HG02642 (cell line): ENCODE measurements around the gene RPS6KA2.

ENCODE experiments used
- ATAC-seq: cut with Tn5 transposase; IDR thresholded peaks from one replicate; pipeline ENCODE4 v1.9.1; 2021; ENCODE audit warnings: mild to moderate bottlenecking; ENCODE audit not compliant: unreplicated experiment, poor library complexity

RPS6KA2 gene

DNA sequence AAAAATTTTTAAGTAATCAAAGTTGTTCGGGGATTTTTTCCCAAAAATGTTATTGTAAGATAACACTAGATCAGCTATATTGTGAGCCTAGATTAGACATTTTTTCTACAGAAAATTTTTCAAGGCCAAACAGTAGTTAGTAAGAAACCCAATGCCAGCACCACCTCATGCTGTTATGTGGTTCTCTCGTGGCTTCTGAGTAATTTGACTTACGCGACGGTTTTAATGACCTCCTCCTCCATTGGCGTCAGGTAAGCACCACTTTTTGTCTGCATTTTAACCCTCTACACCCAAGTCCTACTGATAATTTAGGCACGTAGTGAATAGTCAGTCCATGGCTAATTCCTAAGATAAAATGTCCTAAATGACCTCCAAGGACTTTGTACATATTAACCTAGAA lies 9.7 kb downstream of the RPS6KA2 start:
- no peak for ATAC-seq

DNA sequence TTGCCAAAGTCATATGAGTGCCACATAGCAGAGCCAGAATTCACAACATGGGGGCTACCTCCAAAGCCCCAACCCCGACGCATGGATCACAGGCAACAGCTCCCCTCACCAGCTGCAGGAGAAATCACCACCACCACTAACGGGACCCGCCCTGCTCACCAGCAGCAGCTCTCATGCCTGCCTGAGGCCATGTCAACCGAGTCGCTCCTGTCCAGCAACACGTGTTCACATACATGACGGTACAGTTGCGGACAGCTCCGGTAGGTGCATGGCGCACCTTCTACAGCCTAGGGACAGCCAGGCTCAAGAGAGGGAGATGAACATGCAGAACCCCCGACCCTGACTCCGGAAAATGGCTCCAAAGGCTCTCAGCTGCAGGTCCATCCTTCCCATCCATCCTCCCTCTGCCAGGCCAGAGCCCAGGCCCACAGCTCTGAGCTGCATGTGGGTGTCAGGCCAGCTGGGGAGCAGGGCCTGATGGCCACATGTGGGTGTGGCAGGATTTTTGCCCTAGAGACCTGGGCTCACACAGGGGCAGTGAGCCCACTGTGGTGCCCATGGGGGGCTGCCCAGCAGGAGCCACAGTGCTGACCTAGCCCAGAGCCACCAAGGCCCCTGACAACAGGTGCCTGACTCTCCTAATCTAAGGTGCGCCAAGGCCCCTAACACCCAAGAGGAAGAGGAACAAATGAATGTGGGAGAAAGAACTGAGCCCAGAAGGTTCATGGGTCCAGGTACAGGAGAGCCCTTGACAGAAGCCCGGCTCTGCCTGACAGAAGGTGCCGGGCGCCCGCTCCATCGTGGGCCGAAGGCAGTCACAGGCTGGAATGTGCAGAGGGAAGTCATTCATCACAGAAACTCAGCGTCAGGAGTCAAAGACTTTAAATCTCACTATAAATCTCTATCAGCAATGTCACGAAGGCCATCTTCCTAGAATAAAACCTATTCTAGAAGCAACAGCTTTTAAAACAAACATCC lies 10.5 kb downstream of the RPS6KA2 start:
- ATAC-seq = no peak

- no peak for ATAC-seq
Observed at GRCh38 chr6:166615059-166615770, 11.8 kb downstream of the RPS6KA2 start.

DNA sequence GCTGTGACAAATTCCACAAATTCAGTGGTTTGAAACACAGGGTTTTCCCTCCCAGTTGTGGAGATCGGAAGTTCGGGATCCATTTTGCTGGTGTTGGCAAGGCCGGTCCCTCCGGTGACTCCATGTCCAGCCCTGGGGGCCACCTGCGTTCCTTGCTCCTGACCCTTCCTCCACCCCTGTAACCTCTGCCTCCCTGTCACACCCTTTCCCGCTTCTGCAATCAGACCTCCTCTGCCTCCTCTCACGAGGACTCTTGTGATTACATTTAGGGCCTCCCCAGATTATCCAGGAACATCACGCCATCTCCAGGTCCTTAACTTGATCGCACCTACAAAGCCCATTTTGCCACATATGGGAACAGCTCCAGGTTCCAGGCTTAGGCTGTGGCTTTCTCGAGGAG lies 12.5 kb downstream of the RPS6KA2 start:
- no peak for ATAC-seq

DNA sequence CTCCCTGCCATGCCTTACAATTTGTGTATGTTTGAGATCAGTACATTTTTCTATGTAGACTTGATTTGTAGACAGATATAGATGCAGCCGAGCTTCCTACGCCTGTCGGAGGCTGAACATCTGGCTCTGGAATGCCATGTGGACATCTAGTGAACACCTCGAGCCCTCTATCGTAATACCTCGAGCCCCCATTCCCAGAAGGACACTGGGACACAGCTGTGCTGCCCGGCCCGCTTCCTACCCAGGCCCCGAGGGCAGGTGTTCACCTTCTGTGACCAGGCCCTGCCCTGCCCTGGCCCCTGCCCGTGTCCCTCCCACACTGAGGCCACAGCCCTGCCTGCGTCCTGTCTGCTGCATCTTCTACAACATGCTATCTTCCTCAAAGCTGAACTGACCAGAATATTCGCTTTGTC lies 12.9 kb downstream of the RPS6KA2 start:
- ATAC-seq = no peak

DNA sequence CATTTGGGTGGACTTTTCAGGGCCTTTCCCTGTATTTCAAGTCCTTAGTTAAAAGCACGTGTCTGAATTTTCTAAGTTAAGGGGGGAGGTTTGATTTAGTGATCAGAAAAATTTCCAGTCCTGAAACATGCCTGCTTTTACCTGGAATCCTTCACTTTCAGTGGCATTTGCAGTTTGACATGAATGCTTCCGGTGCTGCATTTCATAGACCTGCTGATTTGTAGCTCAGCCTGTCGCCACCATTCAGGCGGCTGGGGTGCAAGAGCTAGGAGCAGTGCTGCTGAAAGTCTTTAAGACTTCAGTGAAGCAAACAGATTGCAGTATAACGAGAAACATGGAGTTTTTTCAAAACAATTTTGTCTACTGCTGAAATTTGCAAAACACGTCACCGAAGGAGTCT lies 14.0 kb downstream of the RPS6KA2 start:
- ATAC-seq = no peak

DNA sequence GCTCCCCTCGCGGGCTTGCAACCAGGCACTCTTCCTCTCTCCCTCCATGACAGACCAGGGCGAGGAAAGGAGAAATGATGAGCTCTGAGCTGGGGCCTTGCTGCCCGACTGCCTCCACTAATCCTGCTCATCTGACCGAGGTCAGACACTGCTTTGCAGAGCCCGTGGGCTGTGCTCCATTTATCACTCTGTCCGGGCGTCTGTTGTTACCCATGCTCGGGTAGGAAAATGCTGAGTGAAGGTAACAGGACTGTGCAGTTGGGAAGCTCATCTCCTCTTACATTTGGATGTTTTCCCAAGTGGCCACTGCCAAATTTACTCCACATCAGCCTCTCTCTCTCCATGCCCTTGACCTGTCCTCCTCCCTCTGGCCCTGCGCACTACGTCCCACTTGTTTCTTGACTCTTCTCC lies 14.6 kb downstream of the RPS6KA2 start:
- ATAC-seq = no peak

- ATAC-seq = no peak
Observed at GRCh38 chr6:166611631-166612030, 15.4 kb downstream of the RPS6KA2 start.

GRCh38 chr6:166610069-166610468 lies 17.0 kb downstream of the RPS6KA2 start:
- ATAC-seq = no peak

DNA sequence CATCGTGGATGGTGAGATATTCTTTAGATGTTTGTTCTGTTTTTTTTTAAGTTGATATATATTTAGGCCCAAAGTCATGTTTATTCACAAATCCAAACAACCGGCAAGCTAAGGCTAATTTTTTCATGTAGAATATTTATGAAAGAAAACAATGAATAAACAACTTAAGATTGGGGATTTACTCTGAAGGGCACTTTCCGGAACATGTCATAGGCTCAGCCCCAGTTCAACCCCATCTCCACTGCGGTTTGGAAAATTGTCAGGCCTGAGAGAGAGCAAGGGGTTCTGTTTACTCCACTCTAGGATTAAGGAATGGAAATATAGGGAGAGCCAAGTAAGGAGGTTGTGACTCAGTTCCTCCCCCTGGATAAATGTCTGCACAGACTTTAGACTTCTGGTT lies 18.3 kb downstream of the RPS6KA2 start:
- no peak for ATAC-seq

DNA sequence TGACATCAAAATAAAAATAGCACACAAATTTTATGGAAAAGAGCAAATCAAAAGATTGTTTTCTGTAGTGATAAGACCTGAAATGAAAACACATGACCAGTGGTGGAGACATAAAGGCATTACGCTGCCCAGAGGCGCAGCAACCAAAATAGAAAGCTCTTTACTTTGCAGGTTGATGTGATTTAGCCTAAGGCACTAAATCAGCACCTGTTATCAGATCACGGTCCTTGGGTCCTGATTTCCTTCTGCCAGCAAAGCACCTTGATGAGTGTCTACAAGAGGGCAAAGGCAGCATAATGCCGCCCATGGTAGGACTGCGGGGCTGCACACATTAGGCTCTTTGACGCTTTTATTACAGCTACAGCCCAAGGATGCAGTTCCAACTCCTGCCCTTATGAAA lies 21.3 kb downstream of the RPS6KA2 start:
- no peak for ATAC-seq

- no peak for ATAC-seq
Observed at GRCh38 chr6:166604911-166605310, 22.1 kb downstream of the RPS6KA2 start.

- ATAC-seq = no peak
Observed at GRCh38 chr6:166604328-166604727, 22.7 kb downstream of the RPS6KA2 start.

GRCh38 chr6:166603043-166603690 lies 23.9 kb downstream of the RPS6KA2 start:
- ATAC-seq = no peak

GRCh38 chr6:166601956-166602355 lies 25.1 kb downstream of the RPS6KA2 start:
- ATAC-seq = no peak

DNA sequence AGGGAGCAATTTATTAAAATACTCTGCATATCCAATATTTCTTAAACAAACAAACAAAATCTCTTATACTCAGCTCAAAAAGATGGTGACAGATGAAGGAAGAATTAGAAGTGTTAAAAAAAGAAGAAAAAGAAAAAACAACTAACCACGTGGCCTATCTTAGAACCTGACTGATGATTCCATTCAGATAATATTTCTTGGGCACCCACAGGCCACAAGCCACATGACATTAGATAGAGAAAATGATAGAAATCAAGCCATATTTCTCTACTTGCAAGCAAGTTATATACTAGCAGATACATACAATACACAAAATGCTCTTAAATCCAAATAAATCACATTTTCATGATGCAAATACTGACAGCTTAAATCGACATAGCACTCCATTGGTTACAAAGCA lies 26.1 kb downstream of the RPS6KA2 start:
- ATAC-seq = no peak

GRCh38 chr6:166599205-166599604 lies 27.8 kb downstream of the RPS6KA2 start:
- ATAC-seq = no peak

GRCh38 chr6:166598441-166599138 lies 28.5 kb downstream of the RPS6KA2 start:
- no peak for ATAC-seq

DNA sequence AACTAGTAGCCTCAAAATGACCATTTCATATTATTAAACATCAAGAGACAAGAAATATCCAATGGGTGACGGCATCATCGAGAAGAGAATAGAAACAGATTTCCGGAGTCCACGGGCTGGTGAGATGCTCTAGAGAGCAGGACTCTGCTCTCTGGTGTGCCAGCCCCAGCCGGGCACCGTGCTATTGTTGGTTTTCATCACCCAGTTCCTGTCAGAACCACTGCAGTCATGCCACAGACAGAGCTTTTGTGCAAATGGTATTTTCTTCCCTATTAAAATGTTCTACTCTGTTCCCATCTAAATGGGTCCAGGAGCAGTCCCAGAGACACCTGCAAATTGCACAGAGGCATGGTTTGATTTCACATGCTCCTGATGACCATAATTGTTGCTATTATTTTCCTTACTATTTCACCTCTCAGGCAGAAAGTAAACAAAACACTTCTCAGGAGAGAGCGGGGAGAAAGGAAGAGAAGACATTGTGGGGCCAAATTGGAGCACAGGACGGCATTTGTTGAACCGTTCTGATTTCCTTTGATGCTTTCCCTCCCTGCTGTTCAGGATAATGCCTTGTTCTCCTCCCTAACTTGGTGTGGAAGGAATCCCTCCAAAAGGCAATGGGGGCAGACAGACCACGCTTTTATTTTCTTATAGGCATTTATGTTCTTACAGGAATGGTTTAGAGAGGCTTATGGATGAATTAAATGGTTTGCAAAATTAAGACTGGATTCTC lies 29.2 kb downstream of the RPS6KA2 start:
- no peak for ATAC-seq
